Adrenal gland (tissue), 5 donors: ENCODE measurements around the gene ACVR2B.

ENCODE experiments used
- POLR2A ChIP-seq, 2 donors: fragments of 450-650 bp; IDR thresholded peaks; one replicate each; pipeline ENCODE4 v1.6.1; 2017; ENCODE audit warnings: antibody characterized with exemption in 2 of 2, mild to moderate bottlenecking in 2 of 2, moderate library complexity in 1 of 2
- TF ChIP-seq, protein P1 (sequence below), 6 experiments: fragments of 450-650 bp in 4 of 6; fragments of 200-600 bp in 2 of 6; sonication (generic) in 1 of 6; IDR thresholded peaks; 1 replicate in 5 of 6; 2 replicates in 1 of 6; pipeline versions ENCODE4 v1.5.1 to v1.8.0; 2016 to 2021; ENCODE audit warnings: antibody characterized with exemption in 6 of 6, mild to moderate bottlenecking in 2 of 6, moderate library complexity in 1 of 6
- donor health status: DM: no; HTN: no; CAD: no.

DNA sequence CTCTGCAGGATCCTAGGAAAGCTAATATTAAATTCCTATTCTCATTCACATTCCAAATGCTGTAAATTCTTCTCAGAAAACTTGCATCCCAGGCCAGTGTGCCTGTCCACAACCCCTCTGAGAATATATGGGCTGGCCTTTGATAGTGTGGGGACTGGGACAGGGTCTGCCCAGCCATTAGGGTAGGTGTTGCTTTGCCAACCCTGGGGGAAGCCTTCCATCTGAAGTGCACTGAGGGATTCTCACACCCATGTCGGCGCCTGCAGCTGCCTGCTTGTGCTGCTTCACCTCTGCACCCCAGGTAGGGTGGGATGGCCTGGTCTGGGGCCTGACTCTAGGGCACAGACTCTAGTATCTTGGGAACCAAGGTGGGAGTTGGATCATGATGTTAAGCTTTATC is 27.2 kb downstream of the ACVR2B start:
- TF ChIP-seq, protein P1, sequence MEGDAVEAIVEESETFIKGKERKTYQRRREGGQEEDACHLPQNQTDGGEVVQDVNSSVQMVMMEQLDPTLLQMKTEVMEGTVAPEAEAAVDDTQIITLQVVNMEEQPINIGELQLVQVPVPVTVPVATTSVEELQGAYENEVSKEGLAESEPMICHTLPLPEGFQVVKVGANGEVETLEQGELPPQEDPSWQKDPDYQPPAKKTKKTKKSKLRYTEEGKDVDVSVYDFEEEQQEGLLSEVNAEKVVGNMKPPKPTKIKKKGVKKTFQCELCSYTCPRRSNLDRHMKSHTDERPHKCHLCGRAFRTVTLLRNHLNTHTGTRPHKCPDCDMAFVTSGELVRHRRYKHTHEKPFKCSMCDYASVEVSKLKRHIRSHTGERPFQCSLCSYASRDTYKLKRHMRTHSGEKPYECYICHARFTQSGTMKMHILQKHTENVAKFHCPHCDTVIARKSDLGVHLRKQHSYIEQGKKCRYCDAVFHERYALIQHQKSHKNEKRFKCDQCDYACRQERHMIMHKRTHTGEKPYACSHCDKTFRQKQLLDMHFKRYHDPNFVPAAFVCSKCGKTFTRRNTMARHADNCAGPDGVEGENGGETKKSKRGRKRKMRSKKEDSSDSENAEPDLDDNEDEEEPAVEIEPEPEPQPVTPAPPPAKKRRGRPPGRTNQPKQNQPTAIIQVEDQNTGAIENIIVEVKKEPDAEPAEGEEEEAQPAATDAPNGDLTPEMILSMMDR (IDR thresholded peaks at IDR 0.05) = no peak
- TF ChIP-seq POLR2A (IDR thresholded peaks at IDR 0.05) = no peak
